ENCODE data around the gene MPI. TPM values are rescaled to one million over a fixed set of nuclear protein-coding genes. Genes with fewer than 3 reads are reported as not detected.

The MPI gene, protein sequence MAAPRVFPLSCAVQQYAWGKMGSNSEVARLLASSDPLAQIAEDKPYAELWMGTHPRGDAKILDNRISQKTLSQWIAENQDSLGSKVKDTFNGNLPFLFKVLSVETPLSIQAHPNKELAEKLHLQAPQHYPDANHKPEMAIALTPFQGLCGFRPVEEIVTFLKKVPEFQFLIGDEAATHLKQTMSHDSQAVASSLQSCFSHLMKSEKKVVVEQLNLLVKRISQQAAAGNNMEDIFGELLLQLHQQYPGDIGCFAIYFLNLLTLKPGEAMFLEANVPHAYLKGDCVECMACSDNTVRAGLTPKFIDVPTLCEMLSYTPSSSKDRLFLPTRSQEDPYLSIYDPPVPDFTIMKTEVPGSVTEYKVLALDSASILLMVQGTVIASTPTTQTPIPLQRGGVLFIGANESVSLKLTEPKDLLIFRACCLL
- polyA plus RNA-seq (2013, experiment 1 of 2; ENCODE audit: insufficient read length) = 46.7 TPM
- polyA plus RNA-seq (2013, experiment 2 of 2; ENCODE audit: insufficient read length) = 49.1 TPM

DNA sequence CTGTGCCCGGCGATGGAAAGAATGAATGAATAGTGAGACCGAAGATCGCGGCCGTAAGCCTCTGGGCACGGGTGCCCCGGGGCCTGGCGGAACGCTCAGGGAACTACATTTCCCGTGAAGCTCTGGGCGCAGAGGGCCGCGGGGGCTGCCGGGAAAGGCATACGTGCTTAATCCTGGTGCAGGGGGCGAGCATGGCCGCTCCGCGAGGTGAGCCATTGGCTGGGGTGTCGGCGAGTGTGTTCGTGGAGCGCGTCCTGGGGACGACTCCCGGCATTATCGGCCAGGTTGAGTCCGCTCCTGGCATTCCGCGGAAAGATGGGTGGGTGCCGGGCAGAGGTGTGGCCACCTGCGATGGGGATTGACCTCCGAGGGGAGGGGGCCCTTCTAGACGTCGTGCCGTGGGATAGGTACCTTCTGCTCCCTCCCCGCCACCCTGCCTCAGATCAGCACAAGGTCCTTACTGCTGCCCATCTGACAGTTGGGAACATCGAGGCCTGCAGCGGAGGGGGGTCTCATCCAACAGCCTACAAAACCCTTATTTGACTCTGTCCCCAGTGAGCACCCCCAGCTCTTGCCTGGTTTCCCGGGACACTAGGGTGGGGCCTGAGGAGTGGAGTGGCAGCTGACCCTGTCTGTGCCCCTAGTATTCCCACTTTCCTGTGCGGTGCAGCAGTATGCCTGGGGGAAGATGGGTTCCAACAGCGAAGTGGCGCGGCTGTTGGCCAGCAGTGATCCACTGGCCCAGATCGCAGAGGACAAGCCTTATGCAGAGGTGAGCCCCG lies at the start of gene MPI:
Gene MPI (plus strand): TSS at position 160 of the 782 bp plus-strand sequence. CDS start 32 bp downstream, at position 192.
- peak; percentile 77 for DNase-seq

DNA sequence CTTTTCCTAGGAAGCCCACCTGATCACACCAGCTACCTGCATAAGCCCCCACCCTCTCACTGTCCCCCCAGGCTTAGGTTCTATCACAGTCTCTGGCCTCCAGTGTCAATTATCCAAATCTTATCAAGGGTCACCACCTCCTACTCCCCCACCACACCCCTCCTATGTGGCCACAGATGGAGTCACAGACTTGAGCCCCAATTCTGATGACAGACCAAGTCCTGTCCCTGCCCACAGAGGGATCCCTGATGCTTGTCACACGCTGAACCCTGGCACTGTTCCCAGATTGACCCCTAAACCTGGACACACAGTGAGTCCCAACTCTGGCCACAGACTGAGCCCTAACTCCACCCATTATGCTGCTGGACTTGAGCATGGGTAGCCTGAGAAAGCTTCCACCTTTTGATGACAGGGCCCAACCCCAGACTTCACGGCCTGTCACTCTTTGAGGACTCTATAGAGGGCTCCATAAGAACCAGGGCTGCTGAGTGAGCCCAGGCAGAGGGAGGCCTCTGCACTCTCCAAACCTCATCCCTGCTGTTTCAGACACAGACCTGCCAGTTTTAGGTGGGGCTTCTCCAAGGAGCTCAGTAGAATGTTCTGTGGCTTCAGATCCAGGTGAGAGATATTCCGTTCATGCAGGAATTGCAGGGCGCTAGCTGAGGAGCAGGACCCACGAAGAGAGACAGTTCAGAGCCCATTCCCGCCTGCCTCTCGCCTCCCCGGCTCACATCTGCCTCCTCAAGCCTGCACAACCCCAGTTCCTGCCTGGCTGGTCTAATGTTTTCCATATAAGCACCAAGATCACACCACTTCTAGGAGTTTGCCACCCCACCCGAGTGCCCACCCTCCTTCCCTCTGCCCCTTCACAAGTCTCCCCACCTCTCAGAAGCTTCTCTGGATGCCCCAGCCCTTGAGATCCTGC lies 48.7 kb upstream of the MPI start:
- DNase-seq = no peak

DNA sequence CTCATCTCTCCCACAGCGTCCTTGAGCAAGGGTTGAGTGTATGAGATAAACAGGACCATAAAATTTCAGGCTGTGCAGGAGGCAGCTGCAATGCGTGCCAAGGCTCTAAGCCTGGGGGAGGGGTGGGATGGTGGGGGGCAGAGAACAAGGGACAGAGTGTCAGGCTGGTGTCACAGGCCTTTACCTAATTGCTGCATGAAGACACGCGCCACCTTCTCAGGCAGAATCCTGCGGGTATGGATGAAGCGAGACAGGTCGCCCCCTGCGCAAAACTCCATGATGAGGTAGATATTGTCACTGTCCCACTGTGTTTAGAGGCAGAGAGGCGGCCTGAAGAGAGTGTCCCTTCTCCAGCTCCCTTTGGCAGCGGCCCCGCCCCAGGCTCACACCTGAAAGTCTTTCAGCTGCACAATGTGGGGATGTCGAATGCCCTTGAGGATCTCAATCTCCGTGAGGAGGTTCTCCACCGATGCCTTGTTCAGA lies 47.9 kb upstream of the MPI start:
- DNase-seq = no peak

DNA sequence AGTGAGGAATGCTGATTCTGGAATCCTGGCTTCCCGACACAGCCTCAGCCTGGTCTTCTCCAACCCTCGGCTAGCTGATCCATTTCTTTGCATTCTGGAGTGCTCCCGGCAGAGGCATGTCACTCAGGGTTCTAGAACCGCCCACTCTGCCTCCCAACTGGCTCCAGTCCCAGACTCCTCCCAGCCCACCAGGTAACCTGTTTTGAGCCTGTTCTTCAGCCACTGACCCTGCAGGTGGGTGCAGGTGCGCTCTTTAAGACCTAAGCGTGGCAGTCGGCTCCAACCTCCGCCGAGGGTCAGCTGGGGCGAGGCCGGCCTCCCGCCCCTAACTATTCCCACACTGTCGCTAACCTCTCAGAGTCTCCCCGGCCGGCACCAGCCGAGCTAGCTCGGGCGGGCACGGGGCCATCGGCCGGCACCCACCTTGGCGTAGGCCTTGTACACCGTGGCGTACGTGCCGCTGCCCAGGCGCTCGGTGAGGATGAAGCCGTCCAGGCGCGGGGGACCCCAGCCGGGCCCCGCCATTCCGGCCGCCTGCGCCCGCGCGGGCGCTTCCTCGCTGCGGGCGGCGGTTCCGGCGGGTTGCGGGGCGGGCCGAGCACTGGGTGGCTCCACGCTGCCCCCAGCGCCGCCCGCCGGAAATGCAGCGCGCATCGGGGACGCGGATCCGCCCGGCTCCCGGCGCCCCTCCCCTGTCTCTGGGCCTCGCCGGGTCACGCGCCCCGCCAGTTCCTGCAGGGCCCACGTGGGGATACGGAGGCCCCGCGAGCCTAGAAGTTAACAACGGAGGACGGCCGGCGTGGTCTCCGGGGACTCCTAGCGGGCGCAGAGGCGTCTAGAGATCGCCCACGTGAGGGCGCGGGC lies 47.0 kb upstream of the MPI start, which contains the start of gene ULK3:
Gene ULK3 (minus strand): TSS at position 576 of the 864 bp plus-strand sequence. CDS start 51 bp downstream, at position 525.
- peak; percentile 87 for DNase-seq

DNA sequence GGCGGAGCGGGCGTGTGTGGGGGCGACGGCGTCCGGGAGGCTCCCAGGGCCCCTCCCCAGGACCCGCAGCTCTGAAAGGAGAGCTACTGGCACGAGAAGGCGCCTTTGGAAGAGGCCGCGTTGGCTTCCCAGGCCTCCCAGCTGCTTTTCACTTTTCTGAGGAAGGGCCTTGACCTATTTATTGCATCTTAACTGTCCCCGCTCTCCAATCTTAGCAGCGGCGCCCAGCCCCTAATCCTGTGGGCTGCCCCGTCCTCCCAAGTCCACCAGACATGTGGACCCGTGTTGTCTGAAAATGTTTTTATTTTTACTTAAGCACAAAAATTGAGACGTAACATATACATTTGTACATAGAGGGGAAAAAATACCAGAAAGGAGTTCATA lies 46.4 kb upstream of the MPI start:
- DNase-seq = no peak

DNA sequence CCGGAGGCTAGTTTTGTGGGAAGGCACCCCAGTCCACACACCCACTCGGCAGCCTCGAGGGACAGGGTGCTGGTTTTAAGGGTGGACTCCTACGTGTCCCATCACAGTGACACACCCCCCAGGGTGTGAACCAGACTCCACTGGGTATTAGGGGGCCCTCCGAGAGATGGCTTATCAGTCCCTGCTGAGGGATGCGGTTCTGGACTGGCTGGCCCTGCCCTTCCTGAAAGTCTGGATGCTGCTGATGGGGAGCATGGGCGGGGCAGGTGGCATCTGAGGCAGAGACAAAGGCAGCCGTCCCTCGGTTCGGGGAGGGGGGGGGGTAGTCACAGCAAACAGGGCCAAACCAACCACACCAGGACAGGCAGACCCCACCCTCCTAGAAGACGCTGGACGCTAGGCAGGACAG lies 45.9 kb upstream of the MPI start:
- no peak for DNase-seq

DNA sequence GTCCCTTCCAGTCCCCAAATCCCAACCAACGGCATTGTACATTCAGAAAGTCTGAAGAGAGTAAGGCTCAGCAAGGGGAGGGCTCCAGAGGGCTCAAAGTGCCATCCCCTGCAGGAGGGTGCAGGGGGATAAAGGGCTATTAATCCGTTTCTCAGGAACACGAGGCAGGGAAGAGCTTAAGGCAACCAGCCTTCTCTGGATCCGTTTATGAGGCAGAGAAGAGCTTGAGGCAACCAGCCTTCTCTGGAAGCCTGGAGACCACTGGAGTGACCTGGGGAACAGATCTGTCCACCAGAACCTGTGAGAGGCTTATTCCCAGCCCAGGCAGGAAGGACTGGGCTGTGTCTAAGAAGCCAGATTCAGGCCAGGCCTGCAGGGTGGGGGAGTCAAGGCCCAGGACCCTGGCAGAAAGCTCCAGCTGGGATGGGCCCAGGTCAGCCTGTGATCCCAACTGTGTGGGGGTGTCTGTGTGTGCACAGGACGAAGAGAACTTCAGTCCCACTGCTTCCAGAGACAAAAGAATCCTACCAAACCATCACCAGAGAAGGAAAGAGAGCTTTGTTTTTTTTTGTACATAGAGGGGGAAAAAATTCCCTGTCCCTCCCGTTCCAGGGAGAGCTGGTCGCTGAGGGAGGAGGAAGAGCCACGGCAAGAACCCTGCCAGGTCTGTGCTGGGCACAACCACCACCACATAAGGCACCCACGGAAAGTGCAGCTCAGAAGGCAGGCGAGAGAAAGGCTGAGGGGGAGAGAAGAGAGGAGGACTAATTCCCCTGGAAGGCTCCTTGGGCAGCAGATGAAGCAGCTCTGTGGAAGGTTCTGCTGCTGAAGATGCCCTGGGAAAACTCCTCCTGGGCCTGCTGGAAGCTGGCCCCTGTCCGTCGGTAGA lies 45.3 kb upstream of the MPI start:
- DNase-seq = no peak

DNA sequence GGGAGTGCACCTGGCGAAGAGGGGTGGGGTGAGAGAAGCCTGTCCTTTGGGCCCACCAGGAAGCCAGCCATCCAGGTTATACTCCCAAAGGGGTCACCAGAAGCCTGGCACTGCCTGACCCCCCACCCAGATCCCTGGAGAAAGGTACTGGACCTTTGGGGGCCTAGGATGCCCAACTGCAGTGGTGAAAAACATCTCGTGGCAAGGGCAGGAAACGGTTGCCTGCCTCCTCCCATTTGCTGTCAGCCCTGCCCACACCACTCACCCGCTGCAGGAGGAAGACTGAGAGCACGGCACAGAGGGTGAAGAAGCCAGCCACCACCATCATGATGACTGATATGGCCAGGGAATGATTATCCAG lies 44.7 kb upstream of the MPI start:
- no peak for DNase-seq

DNA sequence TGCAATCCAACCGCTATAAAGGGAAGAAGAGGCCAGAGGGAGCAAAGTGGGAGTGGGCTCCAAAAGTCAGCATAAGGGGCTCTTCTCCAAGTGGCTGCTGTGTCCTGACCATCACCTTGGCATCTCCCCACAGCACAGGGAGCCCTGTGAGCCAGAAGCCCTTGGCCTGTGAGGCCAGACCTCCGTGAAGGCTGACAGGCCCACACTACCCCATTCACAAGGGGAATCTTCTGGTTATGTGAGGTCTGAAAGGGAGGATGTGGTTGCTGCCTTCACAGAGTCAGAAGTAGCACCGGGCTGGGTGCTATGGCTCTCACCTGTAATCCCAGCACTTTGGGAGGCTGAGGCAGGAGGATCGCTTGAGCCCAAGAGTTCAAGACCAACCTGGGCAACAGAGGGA lies 44.3 kb upstream of the MPI start:
- no peak for DNase-seq

DNA sequence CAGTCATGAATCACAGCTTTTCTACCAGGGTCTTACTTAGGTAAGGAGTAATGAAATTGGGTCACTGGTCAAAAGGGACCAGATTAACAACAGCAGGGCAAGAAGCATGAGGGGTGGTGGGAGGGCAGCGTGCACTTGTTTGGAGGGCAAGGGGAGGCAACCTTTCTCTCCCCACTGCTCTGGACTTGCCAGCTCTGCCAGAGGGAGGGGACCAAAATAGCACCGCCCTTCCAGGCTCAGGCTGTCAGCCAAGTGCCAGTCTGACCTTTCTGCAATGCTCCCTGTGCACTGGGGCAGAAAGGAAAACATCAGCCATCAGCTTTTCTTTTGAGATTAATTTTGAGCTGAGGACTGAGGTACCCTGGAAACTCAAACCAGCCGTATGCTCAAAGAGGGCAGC lies 42.4 kb upstream of the MPI start:
- DNase-seq = no peak

DNA sequence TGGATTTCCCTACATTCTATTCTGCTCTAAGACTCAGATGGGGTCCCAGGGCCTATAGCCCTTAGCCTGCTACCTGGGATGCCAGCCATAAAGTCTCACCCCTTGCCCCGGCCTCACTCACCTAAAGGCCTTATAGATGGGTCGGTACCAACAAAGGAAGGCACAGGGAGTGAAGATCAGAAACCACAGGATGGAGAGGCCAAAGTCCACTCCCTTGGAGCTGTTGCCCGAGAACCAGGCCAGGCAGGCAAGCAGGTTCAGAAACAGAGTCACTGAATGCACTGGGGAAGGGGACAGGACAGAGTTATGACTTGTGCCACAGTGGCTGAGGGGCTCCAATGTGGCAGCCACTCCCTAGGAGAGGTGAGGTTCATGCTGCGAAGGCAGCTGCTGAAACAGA lies 39.4 kb upstream of the MPI start:
- DNase-seq = no peak

DNA sequence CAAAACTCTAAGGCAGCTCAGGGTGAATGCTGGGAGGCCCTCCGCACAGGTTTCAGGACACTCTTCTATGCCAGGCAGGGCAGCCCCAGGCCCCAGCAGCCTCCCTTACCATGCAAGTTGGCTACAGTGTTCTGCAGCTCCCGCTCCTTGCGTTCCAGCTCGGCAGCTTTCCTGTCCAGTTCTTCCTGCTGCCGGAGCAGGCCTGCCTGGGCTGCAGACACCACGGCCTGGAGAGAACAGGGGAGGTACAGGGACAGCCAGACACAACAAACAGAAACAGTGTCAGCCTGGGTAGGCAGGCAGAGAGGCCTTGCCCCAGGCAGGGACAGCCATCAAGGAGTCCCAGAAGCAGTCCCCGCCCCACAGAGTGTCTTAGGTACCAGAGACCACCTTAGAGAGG lies 37.9 kb upstream of the MPI start:
- DNase-seq = no peak

DNA sequence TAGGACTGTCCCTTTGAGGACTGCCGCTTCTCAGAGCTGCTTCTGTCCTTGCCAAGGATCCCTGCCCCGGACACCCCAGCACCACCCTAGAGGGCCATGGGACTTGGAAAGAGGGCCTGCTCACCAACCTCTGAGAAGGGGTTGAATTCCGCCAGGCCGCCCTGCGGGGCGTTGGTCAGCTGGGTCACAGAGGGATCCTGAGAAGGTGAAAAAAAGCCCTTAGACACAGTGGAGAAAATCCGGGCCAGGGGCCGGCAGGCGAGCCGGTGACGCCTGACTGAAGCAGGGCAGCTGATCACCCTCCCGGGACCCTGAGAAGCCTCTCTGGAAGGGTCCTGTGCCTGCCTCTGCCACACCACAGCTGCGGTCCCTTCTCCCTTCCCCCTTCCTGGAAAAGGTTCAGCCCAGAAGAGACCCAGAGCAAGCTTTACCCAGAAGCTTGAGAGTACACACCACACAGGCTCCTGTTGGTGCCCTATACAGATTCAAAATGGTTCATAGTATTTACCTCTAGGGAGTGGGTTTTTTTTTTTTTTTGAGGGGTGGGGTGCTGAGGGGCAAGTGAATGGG lies 35.3 kb upstream of the MPI start:
- DNase-seq = no peak

DNA sequence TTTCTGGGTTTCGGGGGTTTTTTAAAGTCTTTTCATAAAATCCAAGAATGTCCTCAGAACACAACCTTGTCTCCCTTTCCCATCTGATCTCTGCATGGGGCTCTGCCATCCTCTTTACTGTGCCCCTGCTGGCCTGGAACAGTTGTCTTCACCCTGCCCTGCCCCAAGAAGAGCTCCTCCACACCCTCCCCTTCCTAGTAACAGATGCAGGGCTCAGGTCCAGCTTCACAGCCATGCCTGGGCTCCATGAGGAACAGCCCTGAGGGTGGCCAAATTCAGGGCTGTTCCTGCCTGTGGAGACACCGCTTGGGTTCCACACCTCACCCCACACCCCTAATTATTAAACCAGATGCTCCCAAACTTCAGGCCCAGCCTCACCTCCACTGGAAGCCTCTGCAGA lies 34.0 kb upstream of the MPI start:
- no peak for DNase-seq

DNA sequence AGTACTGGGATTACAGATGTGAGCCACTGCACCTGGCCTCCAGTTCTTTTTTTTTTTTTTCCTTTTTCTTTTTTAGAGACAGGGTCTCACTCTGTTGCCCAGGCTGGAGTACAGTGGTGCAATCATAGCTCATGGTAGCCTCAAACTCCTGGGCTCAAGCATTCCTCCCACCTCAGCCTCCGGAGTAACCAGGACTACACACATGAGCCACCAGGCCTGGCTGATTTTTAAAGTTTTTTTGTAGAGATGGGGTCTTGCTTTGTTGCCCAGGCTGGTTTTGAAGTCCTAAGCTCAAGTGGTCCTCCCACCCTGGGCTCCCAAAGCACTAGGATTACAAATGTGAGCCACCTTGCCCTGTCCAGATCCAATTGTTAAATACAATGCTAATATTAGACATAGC lies 33.3 kb upstream of the MPI start:
- no peak for DNase-seq

DNA sequence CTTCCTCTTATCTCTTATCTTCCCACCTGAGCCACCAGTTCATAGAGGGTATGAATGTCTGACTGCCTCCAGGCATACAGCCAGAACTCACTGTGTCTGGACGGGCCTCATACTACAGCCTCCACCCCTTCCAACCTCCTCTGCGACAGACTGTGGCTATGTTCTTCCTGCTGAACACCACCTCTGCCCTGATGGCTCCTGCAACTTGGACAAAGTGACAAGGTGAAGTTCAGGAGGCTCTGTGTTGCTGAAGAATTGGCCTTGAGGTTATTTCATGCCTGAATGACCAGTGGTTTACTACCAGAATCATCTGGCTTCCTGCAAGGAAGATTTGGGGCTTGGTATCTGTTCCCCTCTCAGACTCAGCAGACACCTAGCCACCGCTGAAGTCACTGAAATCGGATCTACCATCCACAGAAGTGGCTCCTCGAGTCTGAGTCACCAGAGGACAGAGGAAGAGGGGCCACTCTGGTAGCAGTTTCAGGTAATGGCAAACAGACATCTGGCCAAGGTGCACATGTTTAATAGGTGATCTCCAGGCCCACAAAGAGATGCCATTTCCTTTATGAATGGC lies 32.7 kb upstream of the MPI start:
- no peak for DNase-seq

DNA sequence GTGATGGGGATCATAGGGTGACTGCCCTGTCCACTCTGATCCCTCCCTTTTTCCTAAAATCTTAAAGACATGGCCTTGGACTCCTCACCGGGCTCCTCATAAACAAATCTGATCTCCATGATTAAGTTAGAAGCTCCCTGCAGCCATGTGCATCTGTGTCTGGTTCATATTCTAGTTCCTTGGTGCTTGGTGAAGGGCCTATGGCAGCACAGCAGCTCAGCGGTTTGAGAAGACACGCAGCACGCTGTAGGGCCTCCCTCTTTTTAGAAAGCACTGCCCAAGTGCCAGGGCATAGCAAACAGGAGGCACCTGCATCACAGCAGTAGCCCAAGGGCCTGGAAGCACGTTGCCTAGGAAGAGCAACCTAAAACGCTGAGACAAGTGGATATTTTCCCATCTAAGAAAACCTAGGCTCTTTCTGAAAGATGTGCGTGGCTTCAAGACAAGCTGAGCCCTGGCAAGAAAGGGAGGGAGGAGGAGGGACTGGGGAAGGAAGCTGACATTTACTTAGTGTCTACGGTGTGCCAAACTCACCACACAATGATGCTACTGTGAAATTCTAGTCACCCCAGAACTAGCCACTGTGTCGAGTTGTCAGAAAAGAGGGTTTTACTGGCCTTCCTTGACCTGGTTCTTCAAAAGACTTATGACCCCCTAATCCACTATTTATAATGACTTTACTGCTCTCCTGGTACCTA lies 32.0 kb upstream of the MPI start:
- no peak for DNase-seq

DNA sequence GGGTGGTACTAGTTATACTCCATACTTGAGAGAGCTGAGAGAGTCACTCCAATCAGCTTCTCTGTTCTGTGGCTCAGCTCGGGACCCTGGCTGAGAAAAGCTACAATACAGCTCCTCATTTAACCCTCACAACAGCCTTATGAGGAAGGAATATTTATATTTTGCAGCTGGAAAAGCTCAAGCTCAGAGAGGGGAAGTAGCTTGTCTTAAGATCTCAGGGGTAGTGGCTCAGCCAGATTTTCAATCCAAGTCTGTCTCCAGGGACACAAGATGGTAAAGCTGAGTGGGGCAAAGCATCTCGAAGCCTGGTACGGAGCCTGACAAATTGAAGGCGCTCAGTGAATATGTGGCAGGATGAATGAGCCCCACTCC lies 31.5 kb upstream of the MPI start:
- no peak for DNase-seq

Measured in fibroblast of skin of abdomen (primary cell).